ENCODE measurements around the gene IBTK.
"Not testable (repeated sequence)": the region's sequence is repeated elsewhere in the genome, so short reads cannot be mapped to it uniquely, and the experiment has no call there.

Gene IBTK

GRCh38 chr6:82247505-82248272 is at the start of gene IBTK:
Gene IBTK, minus strand, starts transcription at chr6:82247744. Its CDS starts 7,258 bp downstream, at chr6:82240486.
- Histone ChIP-seq H3K4me3 (ENCODE audit: low read length) (peak within 1 kb of the TSS; percentile 75), H3K9me3 (ENCODE audit: control insufficient read depth, insufficient read depth, low read length) (no peaks in the 10 kb centered on the region), H3K27ac (ENCODE audit: low read length) (no peak within 1 kb of the TSS), H3K4me1 (ENCODE audit: control insufficient read depth, insufficient read depth, low read length) (no peaks in the 10 kb centered on the region), H3K27me3 (ENCODE audit: control insufficient read depth, insufficient read depth, low read length) (no peaks in the 10 kb centered on the region), H3K36me3 (ENCODE audit: control insufficient read depth, insufficient read depth, low read length) (no peaks in the 10 kb centered on the region)
- no CpG with 5 or more reads among the region's 45 CpGs for WGBS (ENCODE audit: insufficient coverage, insufficient read length)
- DNase-seq (ENCODE audit: low read depth, low spot score): peak; percentile 74

GRCh38 chr6:82283771-82284410 is 36.3 kb upstream of the IBTK start:
- Histone ChIP-seq H3K36me3 (ENCODE audit: control insufficient read depth, insufficient read depth, low read length) (no peaks in the 10 kb centered on the region), H3K4me3 (ENCODE audit: low read length) (no peak overlapping the region), H3K4me1 (ENCODE audit: control insufficient read depth, insufficient read depth, low read length) (peaks cover 2% of the 10 kb centered on the region; the same call in 1 of the 2 replicates), H3K9me3 (ENCODE audit: control insufficient read depth, insufficient read depth, low read length) (no peaks in the 10 kb centered on the region), H3K27ac (ENCODE audit: low read length) (no peak overlapping the region), H3K27me3 (ENCODE audit: control insufficient read depth, insufficient read depth, low read length) (no peaks in the 10 kb centered on the region)
- no CpG with 5 or more reads among the region's 11 CpGs for WGBS (ENCODE audit: insufficient coverage, insufficient read length)
- no peak for DNase-seq (ENCODE audit: low read depth, low spot score)

- not testable (repeated sequence) for H3K4me1 ChIP-seq (ENCODE audit: control insufficient read depth, insufficient read depth, low read length); H3K36me3 ChIP-seq (ENCODE audit: control insufficient read depth, insufficient read depth, low read length); H3K4me3 ChIP-seq (ENCODE audit: low read length); DNase-seq (ENCODE audit: low read depth, low spot score); H3K27ac ChIP-seq (ENCODE audit: low read length); H3K9me3 ChIP-seq (ENCODE audit: control insufficient read depth, insufficient read depth, low read length); H3K27me3 ChIP-seq (ENCODE audit: control insufficient read depth, insufficient read depth, low read length)
- no CpG with 5 or more reads among the region's 2 CpGs for WGBS (ENCODE audit: insufficient coverage, insufficient read length)
Measured at GRCh38 chr6:82281550-82281949, 34.0 kb upstream of the IBTK start.

- no peaks in the 10 kb centered on the region for H3K4me1 ChIP-seq (ENCODE audit: control insufficient read depth, insufficient read depth, low read length)
- no peak for DNase-seq (ENCODE audit: low read depth, low spot score)
- no peak overlapping the region for H3K27ac ChIP-seq (ENCODE audit: low read length)
- H3K36me3 ChIP-seq (ENCODE audit: control insufficient read depth, insufficient read depth, low read length): no peaks in the 10 kb centered on the region
- H3K4me3 ChIP-seq (ENCODE audit: low read length): no peak overlapping the region
- H3K27me3 ChIP-seq (ENCODE audit: control insufficient read depth, insufficient read depth, low read length): no peaks in the 10 kb centered on the region
- H3K9me3 ChIP-seq (ENCODE audit: control insufficient read depth, insufficient read depth, low read length): no peaks in the 10 kb centered on the region
Measured at GRCh38 chr6:82277686-82278085, 30.1 kb upstream of the IBTK start.

GRCh38 chr6:82275686-82276085 is 28.1 kb upstream of the IBTK start:
- no peak for DNase-seq (ENCODE audit: low read depth, low spot score)
- H3K36me3 ChIP-seq (ENCODE audit: control insufficient read depth, insufficient read depth, low read length): no peaks in the 10 kb centered on the region
- H3K9me3 ChIP-seq (ENCODE audit: control insufficient read depth, insufficient read depth, low read length): no peaks in the 10 kb centered on the region
- no peak overlapping the region for H3K27ac ChIP-seq (ENCODE audit: low read length)
- no peaks in the 10 kb centered on the region for H3K27me3 ChIP-seq (ENCODE audit: control insufficient read depth, insufficient read depth, low read length)
- no CpG with 5 or more reads among the region's 5 CpGs for WGBS (ENCODE audit: insufficient coverage, insufficient read length)
- peaks cover 1% of the 10 kb centered on the region; the same call in 1 of the 2 replicates for H3K4me1 ChIP-seq (ENCODE audit: control insufficient read depth, insufficient read depth, low read length)
- H3K4me3 ChIP-seq (ENCODE audit: low read length): no peak overlapping the region

GRCh38 chr6:82273295-82273694 is 25.8 kb upstream of the IBTK start:
- Histone ChIP-seq H3K4me3 (ENCODE audit: low read length) (no peak overlapping the region), H3K27me3 (ENCODE audit: control insufficient read depth, insufficient read depth, low read length) (no peaks in the 10 kb centered on the region), H3K27ac (ENCODE audit: low read length) (no peak overlapping the region), H3K9me3 (ENCODE audit: control insufficient read depth, insufficient read depth, low read length) (no peaks in the 10 kb centered on the region), H3K4me1 (ENCODE audit: control insufficient read depth, insufficient read depth, low read length) (peaks cover 1% of the 10 kb centered on the region; the same call in 1 of the 2 replicates), H3K36me3 (ENCODE audit: control insufficient read depth, insufficient read depth, low read length) (no peaks in the 10 kb centered on the region)
- DNase-seq (ENCODE audit: low read depth, low spot score): no peak
- no CpG with 5 or more reads among the region's 1 CpG for WGBS (ENCODE audit: insufficient coverage, insufficient read length)

- no peak for DNase-seq (ENCODE audit: low read depth, low spot score)
- Histone ChIP-seq H3K27ac (ENCODE audit: low read length) (no peak overlapping the region), H3K9me3 (ENCODE audit: control insufficient read depth, insufficient read depth, low read length) (no peaks in the 10 kb centered on the region), H3K4me3 (ENCODE audit: low read length) (no peak overlapping the region), H3K36me3 (ENCODE audit: control insufficient read depth, insufficient read depth, low read length) (no peaks in the 10 kb centered on the region), H3K27me3 (ENCODE audit: control insufficient read depth, insufficient read depth, low read length) (no peaks in the 10 kb centered on the region), H3K4me1 (ENCODE audit: control insufficient read depth, insufficient read depth, low read length) (peaks cover 1% of the 10 kb centered on the region; the same call in 1 of the 2 replicates)
- WGBS (ENCODE audit: insufficient coverage, insufficient read length): no CpG with 5 or more reads among the region's 6 CpGs
Measured at GRCh38 chr6:82270881-82271635, 23.5 kb upstream of the IBTK start.

GRCh38 chr6:82268301-82268846 is 20.8 kb upstream of the IBTK start:
- Histone ChIP-seq H3K27ac (ENCODE audit: low read length) (no peak overlapping the region), H3K4me1 (ENCODE audit: control insufficient read depth, insufficient read depth, low read length) (peaks cover 1% of the 10 kb centered on the region; the same call in 1 of the 2 replicates), H3K4me3 (ENCODE audit: low read length) (no peak overlapping the region), H3K36me3 (ENCODE audit: control insufficient read depth, insufficient read depth, low read length) (no peaks in the 10 kb centered on the region), H3K27me3 (ENCODE audit: control insufficient read depth, insufficient read depth, low read length) (no peaks in the 10 kb centered on the region), H3K9me3 (ENCODE audit: control insufficient read depth, insufficient read depth, low read length) (no peaks in the 10 kb centered on the region)
- 100% methylated on average over 1 of the region's 2 CpGs for WGBS (ENCODE audit: insufficient coverage, insufficient read length)
- DNase-seq (ENCODE audit: low read depth, low spot score): no peak

- Histone ChIP-seq H3K27ac (ENCODE audit: low read length) (no peak overlapping the region), H3K4me1 (ENCODE audit: control insufficient read depth, insufficient read depth, low read length) (no peaks in the 10 kb centered on the region), H3K36me3 (ENCODE audit: control insufficient read depth, insufficient read depth, low read length) (no peaks in the 10 kb centered on the region), H3K9me3 (ENCODE audit: control insufficient read depth, insufficient read depth, low read length) (no peaks in the 10 kb centered on the region), H3K4me3 (ENCODE audit: low read length) (no peak overlapping the region), H3K27me3 (ENCODE audit: control insufficient read depth, insufficient read depth, low read length) (no peaks in the 10 kb centered on the region)
- WGBS (ENCODE audit: insufficient coverage, insufficient read length): no CpG with 5 or more reads among the region's 2 CpGs
- DNase-seq (ENCODE audit: low read depth, low spot score): no peak
Measured at GRCh38 chr6:82264824-82265223, 17.3 kb upstream of the IBTK start.

GRCh38 chr6:82264321-82264720 is 16.8 kb upstream of the IBTK start:
- H3K27ac ChIP-seq (ENCODE audit: low read length): no peak overlapping the region

More at GRCh38 chr6:82264321-82264720, 16.8 kb upstream of the IBTK start:
- Histone ChIP-seq H3K36me3 (ENCODE audit: control insufficient read depth, insufficient read depth, low read length) (no peaks in the 10 kb centered on the region), H3K9me3 (ENCODE audit: control insufficient read depth, insufficient read depth, low read length) (no peaks in the 10 kb centered on the region), H3K27me3 (ENCODE audit: control insufficient read depth, insufficient read depth, low read length) (no peaks in the 10 kb centered on the region), H3K4me3 (ENCODE audit: low read length) (no peak overlapping the region), H3K4me1 (ENCODE audit: control insufficient read depth, insufficient read depth, low read length) (no peaks in the 10 kb centered on the region)
- DNase-seq (ENCODE audit: low read depth, low spot score): no peak

Data from iPS DF 6.9 (cell line).